Measurements from ENCODE around the gene IL4R.

GRCh38 chr16:27333549-27333948, 19.8 kb downstream of the IL4R start:
- TF ChIP-seq CTCF (IDR thresholded peaks at IDR 0.05; ENCODE audit: poor library complexity, severe bottlenecking): no peak
- TF ChIP-seq EZH2 (IDR thresholded peaks at IDR 0.05; ENCODE audit: borderline replicate concordance, insufficient read depth, low read length, poor library complexity, severe bottlenecking): no peak
- no peak for TF ChIP-seq POLR2AphosphoS5 (IDR thresholded peaks at IDR 0.05)
- TF ChIP-seq EP300 (conservative IDR thresholded peaks at IDR 0.05; ENCODE audit: poor library complexity, severe bottlenecking): no peak
- TF ChIP-seq TAF1 (IDR thresholded peaks at IDR 0.05; ENCODE audit: low read depth): no peak
